K562 (cell line): ENCODE results near the gene BAHD1. TPM values are rescaled to one million over a fixed set of nuclear protein-coding genes. Genes with fewer than 3 reads are reported as not detected.

Source experiments
- ARNT ChIP-seq, 2 experiments: fragments of 450-650 bp; IDR thresholded peaks; 2 replicates each; pipeline ENCODE4 v1.6.1; 2016; ENCODE audit warnings: mild to moderate bottlenecking in 1 of 2
- CBFB ChIP-seq: sonication (generic); formaldehyde crosslinking; IDR thresholded peaks from 2 replicates; pipeline ENCODE4 v1.4.0; 2020; ENCODE audit warnings: mild to moderate bottlenecking, missing genetic modification reagents
- ESRRA ChIP-seq: fragments of 450-650 bp; IDR thresholded peaks from 2 replicates; pipeline ENCODE4 v1.6.1; 2014; ENCODE audit warnings: low read depth, mild to moderate bottlenecking, moderate library complexity, borderline replicate concordance
- ETV1 ChIP-seq: fragments of 450-650 bp; conservative IDR thresholded peaks from 2 replicates; pipeline ENCODE4 v1.6.1; 2016; ENCODE audit warnings: missing genetic modification characterization, control low read depth, low read depth, missing compliant biosample characterization
- MYC ChIP-seq, 2 experiments: fragments of 250-450 bp in 1 of 2; sonication (Bioruptor Pico) in 1 of 2; IDR thresholded peaks; 2 replicates each; pipeline versions ENCODE4 v1.5.1 to v1.6.1; 2012 to 2021; ENCODE audit warnings: low read depth in 2 of 2, borderline replicate concordance in 1 of 2, improper control_type of control experiment in 1 of 2, low read length in 1 of 2, mild to moderate bottlenecking in 1 of 2, moderate library complexity in 1 of 2
- NFIX ChIP-seq: fragments of 250-450 bp; sonication (Bioruptor Pico); IDR thresholded peaks from 2 replicates; pipeline ENCODE4 v1.4.0; 2020; ENCODE audit warnings: low read depth, mild to moderate bottlenecking, moderate library complexity
- NFXL1 ChIP-seq: fragments of 450-650 bp; formaldehyde crosslinking; IDR thresholded peaks from 2 replicates; pipeline ENCODE4 v1.4.0; 2021; ENCODE audit warnings: mild to moderate bottlenecking
- POLR2B ChIP-seq: fragments of 450-650 bp; IDR thresholded peaks from 2 replicates; pipeline ENCODE4 v1.6.1; 2018; ENCODE audit warnings: low read depth; ENCODE audit not compliant: partially characterized antibody
- PPARD ChIP-seq: fragments of 250-450 bp; sonication (Bioruptor Pico); IDR thresholded peaks from 2 replicates; pipeline ENCODE4 v1.8.0; 2022; ENCODE audit warnings: inconsistent platforms, mild to moderate bottlenecking, moderate library complexity
- SREBF1 ChIP-seq: fragments of 150-350 bp; IDR thresholded peaks from 2 replicates; pipeline ENCODE4 v1.6.1; 2014; ENCODE audit warnings: antibody characterized with exemption, low read depth, low read length, borderline replicate concordance
- ZEB2 ChIP-seq: fragments of 450-650 bp; IDR thresholded peaks from 2 replicates; pipeline ENCODE4 v1.6.1; 2016
- ZNF239 ChIP-seq: fragments of 250-450 bp; sonication (Bioruptor Pico); IDR thresholded peaks from 2 replicates; pipeline ENCODE4 v1.4.0; 2020; ENCODE audit warnings: mild to moderate bottlenecking
- polyA plus RNA-seq, 8 experiments: library from polyadenylated mRNA; depleted of rRNA in 4 of 8; stranded (reverse) in 5 of 8; unstranded in 3 of 8; fragments of >200 nt; fragmentation: Nextera tagmentation in 2 of 8; fragmentation: Illumina TruSeq in 1 of 8; extraction: Ambion mirVana in 2 of 8; extraction: Trizol in 1 of 8; gene quantifications; 2 replicates each; pipeline versions ENCODE4 v1.2.1 to v1.2.3, GENCODE V29; 2011 to 2014; ENCODE audit warnings: inconsistent platforms in 1 of 8, missing spikeins in 1 of 8
- total RNA-seq, 7 experiments: library from RNA; depleted of rRNA in 6 of 7; stranded (reverse); fragments of >200 nt in 6 of 7; fragmentation: Illumina TruSeq in 2 of 7; extraction: Trizol in 2 of 7; gene quantifications; 2 replicates each; pipeline versions ENCODE4 v1.2.1 to v1.2.3, GENCODE V29; 2011 to 2021; ENCODE audit warnings: low replicate concordance in 1 of 7
- TF ChIP-seq, protein P1 (sequence below): fragments of 250-450 bp; sonication (Bioruptor Pico); IDR thresholded peaks from 2 replicates; pipeline ENCODE4 v1.5.0; 2020; ENCODE audit warnings: mild to moderate bottlenecking
- TF ChIP-seq, protein P2 (sequence below): fragments of 450-650 bp; IDR thresholded peaks from 2 replicates; pipeline ENCODE4 v1.7.1; 2018; ENCODE audit warnings: mild to moderate bottlenecking, low read depth; ENCODE audit not compliant: partially characterized antibody
- TF ChIP-seq, protein P3 (sequence below): fragments of 250-450 bp; sonication (Bioruptor Pico); IDR thresholded peaks from 2 replicates; pipeline ENCODE4 v1.8.0; 2021; ENCODE audit warnings: moderate library complexity, mild to moderate bottlenecking, inconsistent platforms
- TF ChIP-seq, protein P4 (sequence below), 2 experiments: fragments of 450-650 bp; conservative IDR thresholded peaks; 2 replicates each; pipeline ENCODE4 v1.6.1; 2017; ENCODE audit warnings: mild to moderate bottlenecking in 2 of 2, moderate library complexity in 2 of 2
- TF ChIP-seq, protein P5 (sequence below): fragments of 450-650 bp; IDR thresholded peaks from 2 replicates; pipeline ENCODE4 v1.6.1; 2016; ENCODE audit warnings: antibody characterized with exemption

Gene BAHD1
- total and polyA plus RNA-seq, 9 of the 15 experiments (the other 6 are each of a cell fraction or from before 2014, with no cell fraction given) = 0.55 to 38.5 (median 11.5) TPM

DNA sequence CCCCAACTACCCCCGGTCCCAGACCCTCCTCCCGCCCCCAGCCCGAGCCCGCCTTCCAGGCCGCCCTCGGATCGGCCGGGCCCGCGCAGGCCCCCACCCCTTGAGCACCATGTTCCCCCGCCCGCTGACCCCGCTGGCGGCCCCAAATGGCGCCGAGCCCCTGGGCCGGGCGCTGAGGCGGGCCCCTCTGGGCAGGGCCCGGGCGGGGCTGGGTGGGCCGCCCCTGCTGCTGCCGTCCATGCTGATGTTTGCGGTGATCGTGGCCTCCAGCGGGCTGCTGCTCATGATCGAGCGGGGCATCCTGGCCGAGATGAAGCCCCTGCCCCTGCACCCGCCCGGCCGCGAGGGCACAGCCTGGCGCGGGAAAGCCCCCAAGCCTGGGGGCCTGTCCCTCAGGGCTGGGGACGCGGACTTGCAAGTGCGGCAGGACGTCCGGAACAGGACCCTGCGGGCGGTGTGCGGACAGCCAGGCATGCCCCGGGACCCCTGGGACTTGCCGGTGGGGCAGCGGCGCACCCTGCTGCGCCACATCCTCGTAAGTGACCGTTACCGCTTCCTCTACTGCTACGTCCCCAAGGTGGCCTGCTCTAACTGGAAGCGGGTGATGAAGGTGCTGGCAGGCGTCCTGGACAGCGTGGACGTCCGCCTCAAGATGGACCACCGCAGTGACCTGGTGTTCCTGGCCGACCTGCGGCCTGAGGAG lies 30.5 kb downstream of the BAHD1 start (continued):
- TF ChIP-seq ZEB2 (no peak; the same call in 1 of the 2 replicates), ARNT (IDR thresholded peaks at IDR 0.05) (no peak), MYC (IDR thresholded peaks at IDR 0.05; ENCODE audit: low read depth, low read length) (no peak), MYC (CRISPR knock-in tag; IDR thresholded peaks at IDR 0.05; ENCODE audit: borderline replicate concordance, low read depth) (no peak), NFXL1 (CRISPR knock-in tag) (no peak), ZNF239 (CRISPR knock-in tag) (no peak), CBFB (CRISPR knock-in tag) (no peak), NFIX (CRISPR knock-in tag) (no peak), SREBF1 (no peak), ESRRA (no peak), ETV1 (tag) (no peak), PPARD (CRISPR knock-in tag) (no peak), POLR2B (no peak)
- TF ChIP-seq, protein P1, sequence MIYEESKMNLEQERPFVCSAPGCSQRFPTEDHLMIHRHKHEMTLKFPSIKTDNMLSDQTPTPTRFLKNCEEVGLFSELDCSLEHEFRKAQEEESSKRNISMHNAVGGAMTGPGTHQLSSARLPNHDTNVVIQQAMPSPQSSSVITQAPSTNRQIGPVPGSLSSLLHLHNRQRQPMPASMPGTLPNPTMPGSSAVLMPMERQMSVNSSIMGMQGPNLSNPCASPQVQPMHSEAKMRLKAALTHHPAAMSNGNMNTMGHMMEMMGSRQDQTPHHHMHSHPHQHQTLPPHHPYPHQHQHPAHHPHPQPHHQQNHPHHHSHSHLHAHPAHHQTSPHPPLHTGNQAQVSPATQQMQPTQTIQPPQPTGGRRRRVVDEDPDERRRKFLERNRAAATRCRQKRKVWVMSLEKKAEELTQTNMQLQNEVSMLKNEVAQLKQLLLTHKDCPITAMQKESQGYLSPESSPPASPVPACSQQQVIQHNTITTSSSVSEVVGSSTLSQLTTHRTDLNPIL = no peak
- TF ChIP-seq, protein P2, sequence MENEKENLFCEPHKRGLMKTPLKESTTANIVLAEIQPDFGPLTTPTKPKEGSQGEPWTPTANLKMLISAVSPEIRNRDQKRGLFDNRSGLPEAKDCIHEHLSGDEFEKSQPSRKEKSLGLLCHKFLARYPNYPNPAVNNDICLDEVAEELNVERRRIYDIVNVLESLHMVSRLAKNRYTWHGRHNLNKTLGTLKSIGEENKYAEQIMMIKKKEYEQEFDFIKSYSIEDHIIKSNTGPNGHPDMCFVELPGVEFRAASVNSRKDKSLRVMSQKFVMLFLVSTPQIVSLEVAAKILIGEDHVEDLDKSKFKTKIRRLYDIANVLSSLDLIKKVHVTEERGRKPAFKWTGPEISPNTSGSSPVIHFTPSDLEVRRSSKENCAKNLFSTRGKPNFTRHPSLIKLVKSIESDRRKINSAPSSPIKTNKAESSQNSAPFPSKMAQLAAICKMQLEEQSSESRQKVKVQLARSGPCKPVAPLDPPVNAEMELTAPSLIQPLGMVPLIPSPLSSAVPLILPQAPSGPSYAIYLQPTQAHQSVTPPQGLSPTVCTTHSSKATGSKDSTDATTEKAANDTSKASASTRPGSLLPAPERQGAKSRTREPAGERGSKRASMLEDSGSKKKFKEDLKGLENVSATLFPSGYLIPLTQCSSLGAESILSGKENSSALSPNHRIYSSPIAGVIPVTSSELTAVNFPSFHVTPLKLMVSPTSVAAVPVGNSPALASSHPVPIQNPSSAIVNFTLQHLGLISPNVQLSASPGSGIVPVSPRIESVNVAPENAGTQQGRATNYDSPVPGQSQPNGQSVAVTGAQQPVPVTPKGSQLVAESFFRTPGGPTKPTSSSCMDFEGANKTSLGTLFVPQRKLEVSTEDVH = no peak
- TF ChIP-seq, protein P3, sequence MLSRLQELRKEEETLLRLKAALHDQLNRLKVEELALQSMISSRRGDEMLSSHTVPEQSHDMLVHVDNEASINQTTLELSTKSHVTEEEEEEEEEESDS (CRISPR knock-in tag) = no peak
- TF ChIP-seq, protein P4, sequence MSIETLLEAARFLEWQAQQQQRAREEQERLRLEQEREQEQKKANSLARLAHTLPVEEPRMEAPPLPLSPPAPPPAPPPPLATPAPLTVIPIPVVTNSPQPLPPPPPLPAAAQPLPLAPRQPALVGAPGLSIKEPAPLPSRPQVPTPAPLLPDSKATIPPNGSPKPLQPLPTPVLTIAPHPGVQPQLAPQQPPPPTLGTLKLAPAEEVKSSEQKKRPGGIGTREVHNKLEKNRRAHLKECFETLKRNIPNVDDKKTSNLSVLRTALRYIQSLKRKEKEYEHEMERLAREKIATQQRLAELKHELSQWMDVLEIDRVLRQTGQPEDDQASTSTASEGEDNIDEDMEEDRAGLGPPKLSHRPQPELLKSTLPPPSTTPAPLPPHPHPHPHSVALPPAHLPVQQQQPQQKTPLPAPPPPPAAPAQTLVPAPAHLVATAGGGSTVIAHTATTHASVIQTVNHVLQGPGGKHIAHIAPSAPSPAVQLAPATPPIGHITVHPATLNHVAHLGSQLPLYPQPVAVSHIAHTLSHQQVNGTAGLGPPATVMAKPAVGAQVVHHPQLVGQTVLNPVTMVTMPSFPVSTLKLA (conservative IDR thresholded peaks at IDR 0.05) = 0 out of 4 replicates have a peak, but pooled peaks of 1 of the 2 experiments have one; percentile 2
- TF ChIP-seq, protein P5, sequence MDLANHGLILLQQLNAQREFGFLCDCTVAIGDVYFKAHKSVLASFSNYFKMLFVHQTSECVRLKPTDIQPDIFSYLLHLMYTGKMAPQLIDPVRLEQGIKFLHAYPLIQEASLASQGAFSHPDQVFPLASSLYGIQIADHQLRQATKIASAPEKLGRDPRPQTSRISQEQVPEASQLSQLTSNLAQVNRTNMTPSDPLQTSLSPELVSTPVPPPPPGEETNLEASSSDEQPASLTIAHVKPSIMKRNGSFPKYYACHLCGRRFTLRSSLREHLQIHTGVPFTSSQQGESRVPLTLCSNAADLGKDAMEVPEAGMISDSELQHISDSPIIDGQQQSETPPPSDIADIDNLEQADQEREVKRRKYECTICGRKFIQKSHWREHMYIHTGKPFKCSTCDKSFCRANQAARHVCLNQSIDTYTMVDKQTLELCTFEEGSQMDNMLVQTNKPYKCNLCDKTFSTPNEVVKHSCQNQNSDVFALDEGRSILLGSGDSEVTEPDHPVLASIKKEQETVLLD = no peak
